ENCODE data around the gene GET4. TPM values are rescaled to one million over a fixed set of nuclear protein-coding genes. Genes with fewer than 3 reads are reported as not detected.
A peak's percentile ranks its signal among the peaks of the same experiment; 100 is the strongest.

Gene GET4
- total and polyA plus RNA-seq, 2 of the 13 experiments (the other 11 are each of a cell fraction or from before 2014, with no cell fraction given) = 28.2 to 35.2 TPM

- no peak for TF ChIP-seq TIGD3 (CRISPR knock-in tag; IDR thresholded peaks at IDR 0.05; ENCODE audit: borderline replicate concordance)
- TF ChIP-seq SP1 (IDR thresholded peaks at IDR 0.05) = no peak
- peak; percentile 62 for TF ChIP-seq SP1 (CRISPR knock-in tag; IDR thresholded peaks at IDR 0.05)
- TF ChIP-seq MXD3 (CRISPR knock-in tag; IDR thresholded peaks at IDR 0.05) = peak; percentile 96
- TF ChIP-seq ZFP36L2 (CRISPR knock-in tag; IDR thresholded peaks at IDR 0.05) = 0 out of 2 replicates have a peak, but pooled peaks have one; percentile 51
- peak; percentile 65; the same call in 1 of the 2 replicates for TF ChIP-seq ZNF281 (CRISPR knock-in tag; IDR thresholded peaks at IDR 0.05; ENCODE audit: borderline replicate concordance)
- TF ChIP-seq CREB1 (IDR thresholded peaks at IDR 0.05) = peak; percentile 56; the same call in 1 of the 2 replicates
- no peak for TF ChIP-seq CREB1 (CRISPR knock-in tag; IDR thresholded peaks at IDR 0.05)
- peak; percentile 39; the same call in 1 of the 2 replicates for TF ChIP-seq ZNF280B (CRISPR knock-in tag; IDR thresholded peaks at IDR 0.05; ENCODE audit: borderline replicate concordance)
- TF ChIP-seq GLMP (CRISPR knock-in tag; IDR thresholded peaks at IDR 0.05; ENCODE audit: borderline replicate concordance) = no peak; the same call in 1 of the 2 replicates
- TF ChIP-seq ZBTB49 (CRISPR knock-in tag; IDR thresholded peaks at IDR 0.05; ENCODE audit: borderline replicate concordance) = 0 out of 2 replicates have a peak, but pooled peaks have one; percentile 33
- TF ChIP-seq ZNF101 (CRISPR knock-in tag; IDR thresholded peaks at IDR 0.05; ENCODE audit: borderline replicate concordance, low read depth) = no peak
- TF ChIP-seq DMAP1 (CRISPR knock-in tag; IDR thresholded peaks at IDR 0.05) = peak; percentile 95
- TF ChIP-seq JUND (CRISPR knock-in tag; IDR thresholded peaks at IDR 0.05) = peak; percentile 61; the same call in 1 of the 2 replicates
- peak; percentile 99 for TF ChIP-seq ZSCAN12 (CRISPR knock-in tag; IDR thresholded peaks at IDR 0.05)
- TF ChIP-seq ZGPAT (CRISPR knock-in tag; IDR thresholded peaks at IDR 0.05) = peak; percentile 93
- peak; percentile 70 for TF ChIP-seq FOSL2 (CRISPR knock-in tag; IDR thresholded peaks at IDR 0.05)
- TF ChIP-seq MTF2 (CRISPR knock-in tag; IDR thresholded peaks at IDR 0.05; ENCODE audit: borderline replicate concordance) = no peak
Observed at GRCh38 chr7:873367-874002, 2.9 kb upstream of the GET4 start (continued).

Measured in HepG2 (cell line).